HG03066 (cell line): ENCODE data around the gene COX7A2.
A peak's percentile ranks its signal among the peaks of the same experiment; 100 is the strongest.

Source experiments
- ATAC-seq: cut with Tn5 transposase; IDR thresholded peaks from one replicate; pipeline ENCODE4 v1.9.1; 2021; ENCODE audit warnings: low read depth; ENCODE audit not compliant: unreplicated experiment

The COX7A2 gene

DNA sequence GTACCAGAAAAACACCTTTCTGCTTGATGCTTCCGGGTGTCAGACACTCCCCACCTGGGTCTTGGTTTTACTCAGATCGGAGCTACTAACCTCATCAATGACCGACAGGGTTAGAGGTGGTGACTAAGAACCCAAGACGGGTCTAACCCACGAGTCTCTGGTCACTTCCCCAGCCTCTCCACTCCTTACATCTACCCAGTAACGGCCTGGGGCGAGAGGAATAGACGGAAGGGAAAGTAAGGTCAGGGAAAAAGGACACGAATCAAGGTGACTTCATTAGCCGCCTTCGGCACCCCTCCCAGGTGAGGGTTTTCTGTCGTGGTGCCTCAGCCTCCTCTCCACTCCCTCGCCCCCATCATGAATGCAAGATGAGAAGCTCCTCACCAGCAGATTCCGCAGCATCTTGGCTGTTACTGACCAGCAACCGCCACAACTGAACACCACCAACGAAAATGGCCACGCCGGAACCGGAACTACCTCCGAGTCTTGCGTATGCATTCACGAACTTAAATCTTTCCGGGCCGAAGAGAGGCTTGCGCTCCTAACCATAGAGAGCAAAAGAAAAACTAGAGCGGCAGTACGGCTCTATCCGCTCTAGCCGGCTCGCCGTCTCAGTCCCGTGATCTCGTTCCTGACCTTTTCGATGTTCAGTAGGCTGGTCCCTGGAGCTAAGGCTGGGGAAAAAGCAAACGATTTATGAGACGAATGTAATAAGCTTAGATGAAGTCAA is at the start of gene COX7A2:
COX7A2 (minus strand) TSS at position 469 of the 730 bp plus-strand sequence; CDS start at position 402, 67 bp downstream.
- ATAC-seq = peak; percentile 92

DNA sequence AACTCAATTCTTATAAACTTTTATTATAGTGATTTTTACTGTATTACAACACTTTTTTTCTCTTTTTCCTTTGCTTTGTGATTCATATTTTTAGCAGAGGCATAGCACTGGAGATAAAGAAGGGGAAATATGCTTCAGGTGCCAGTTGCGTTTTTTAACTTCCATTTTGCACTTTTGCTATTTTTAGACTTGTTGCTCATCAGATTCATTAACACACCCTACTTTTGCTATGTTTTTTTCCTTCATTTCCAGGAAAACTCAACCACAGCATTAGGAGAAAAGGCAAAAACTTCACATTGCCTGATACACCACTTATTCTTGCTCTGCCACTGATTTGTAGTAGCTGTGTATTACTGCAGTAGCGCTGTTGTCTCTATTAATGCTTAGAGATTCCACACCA is 49.0 kb upstream of the COX7A2 start:
- no peak for ATAC-seq

DNA sequence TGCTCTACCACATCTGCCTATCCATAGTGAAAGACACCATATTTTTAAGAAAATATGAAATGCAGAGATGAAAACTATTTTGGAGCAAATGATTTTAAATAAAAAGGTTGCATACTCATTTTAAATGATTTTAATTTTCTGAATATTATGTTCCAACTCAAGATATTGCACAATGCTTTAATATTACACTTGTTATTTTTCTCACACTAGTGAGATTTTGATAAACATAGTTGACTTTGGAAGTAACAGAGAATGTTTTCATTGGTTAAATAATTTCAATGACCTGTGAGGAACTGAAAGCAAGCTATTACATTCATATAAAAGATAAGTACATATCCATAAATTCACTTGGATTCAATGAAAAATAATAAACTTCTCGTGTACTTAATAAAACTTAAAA is 48.1 kb upstream of the COX7A2 start:
- no peak for ATAC-seq

DNA sequence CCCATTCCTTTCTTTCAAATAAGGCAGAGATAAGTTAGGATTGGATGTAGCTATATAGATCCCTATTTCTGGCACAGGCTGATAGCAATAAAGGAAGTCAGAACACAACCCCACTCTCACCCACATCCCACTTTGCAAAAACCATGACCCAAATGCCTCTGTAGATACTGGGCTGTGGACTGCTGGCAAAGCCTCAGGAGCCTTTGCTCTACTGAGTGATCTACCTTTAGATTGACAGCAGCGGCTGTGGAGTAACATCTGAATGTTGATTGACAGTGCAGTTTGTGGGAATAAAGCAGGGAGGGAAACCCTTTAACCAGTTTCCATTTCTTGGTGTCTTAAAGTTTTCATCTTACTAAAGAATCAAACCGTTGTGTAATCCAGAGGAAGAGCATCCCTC is 47.7 kb upstream of the COX7A2 start:
- ATAC-seq = no peak

GRCh38 chr6:75290136-75290945 is 46.7 kb upstream of the COX7A2 start:
- ATAC-seq = no peak

- no peak for ATAC-seq
These were observed 44.4 kb upstream of the COX7A2 start for GRCh38 chr6:75288023-75288422.

DNA sequence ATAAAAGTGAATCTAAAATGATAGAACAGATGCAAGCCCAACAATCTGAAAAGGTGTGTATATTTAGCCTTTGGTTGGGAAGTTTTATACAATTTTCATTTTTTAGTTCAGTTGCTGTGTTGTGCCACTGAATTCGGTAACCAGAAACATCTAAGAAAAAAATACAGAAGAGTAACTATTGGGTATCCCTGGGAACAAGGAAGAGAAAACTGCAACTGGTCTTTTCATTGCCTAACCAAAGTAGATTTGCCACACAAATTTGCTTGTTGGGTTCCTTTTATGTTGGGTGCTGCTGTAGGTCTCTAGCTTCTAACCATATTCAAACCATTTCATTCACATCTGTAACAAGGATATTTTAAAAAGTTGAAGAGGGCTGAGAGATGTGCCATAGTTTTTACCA is 43.8 kb upstream of the COX7A2 start:
- ATAC-seq = no peak

DNA sequence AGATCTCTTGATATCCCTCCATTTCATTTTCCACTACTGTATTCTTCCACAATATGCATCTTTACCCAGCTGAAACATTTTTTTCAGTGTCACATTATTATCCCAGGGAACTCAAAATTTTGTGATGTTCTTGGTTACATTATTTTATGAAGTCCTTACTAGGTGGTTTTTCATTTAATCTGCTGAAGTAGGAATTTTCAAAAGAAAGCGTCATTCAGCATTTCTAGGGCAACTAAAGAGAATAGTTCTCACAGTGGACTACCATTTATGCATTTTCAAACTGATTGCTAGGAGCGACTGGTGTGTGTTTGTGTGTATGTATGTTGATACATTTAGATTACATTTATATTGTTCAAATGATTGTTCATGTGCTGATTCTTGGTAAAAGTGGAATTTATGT is 43.4 kb upstream of the COX7A2 start:
- no peak for ATAC-seq

- ATAC-seq = peak; percentile 2
These were observed 41.7 kb upstream of the COX7A2 start for GRCh38 chr6:75285283-75285639.

- peak; percentile 94 for ATAC-seq
These were observed 41.2 kb upstream of the COX7A2 start, which contains the start of gene TMEM30A for GRCh38 chr6:75284632-75285282. TSS of gene TMEM30A (minus strand) at chr6:75284792. CDS start at chr6:75284638, 154 bp downstream.

DNA sequence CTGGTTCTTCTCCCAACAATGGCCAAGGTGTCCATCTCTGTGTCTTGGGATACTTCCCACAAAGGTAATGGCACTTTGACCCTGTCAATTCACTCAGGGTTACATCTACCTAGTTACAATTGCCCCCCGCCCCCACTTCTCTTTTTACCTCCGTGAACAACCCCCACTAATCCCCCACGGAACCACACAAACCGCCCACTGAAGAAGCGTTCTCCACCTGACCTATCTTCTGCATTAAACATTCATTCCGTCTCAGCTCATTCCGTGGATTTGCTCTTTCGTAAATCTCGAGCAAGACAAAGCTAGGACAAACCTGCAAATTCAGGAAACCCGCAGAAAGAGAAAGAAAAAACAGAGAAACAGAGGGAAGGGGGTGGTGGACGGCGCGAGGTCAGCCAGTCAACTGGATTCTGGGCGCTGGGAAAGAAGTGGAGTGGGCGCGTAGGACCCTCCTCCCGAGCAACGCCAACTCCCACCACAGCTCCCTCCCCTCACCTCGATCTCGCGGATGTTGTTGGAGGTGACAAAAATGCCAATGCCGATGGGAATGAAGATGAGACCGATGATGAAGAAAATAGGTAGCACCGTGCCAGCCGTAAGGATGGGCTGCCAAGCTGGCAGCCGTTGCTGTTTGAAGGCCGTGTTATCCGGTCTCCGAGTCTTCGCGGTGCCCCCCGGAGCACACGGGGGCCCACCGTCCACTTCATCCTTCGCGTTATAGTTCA is 40.5 kb upstream of the COX7A2 start:
- peak; percentile 19 for ATAC-seq

DNA sequence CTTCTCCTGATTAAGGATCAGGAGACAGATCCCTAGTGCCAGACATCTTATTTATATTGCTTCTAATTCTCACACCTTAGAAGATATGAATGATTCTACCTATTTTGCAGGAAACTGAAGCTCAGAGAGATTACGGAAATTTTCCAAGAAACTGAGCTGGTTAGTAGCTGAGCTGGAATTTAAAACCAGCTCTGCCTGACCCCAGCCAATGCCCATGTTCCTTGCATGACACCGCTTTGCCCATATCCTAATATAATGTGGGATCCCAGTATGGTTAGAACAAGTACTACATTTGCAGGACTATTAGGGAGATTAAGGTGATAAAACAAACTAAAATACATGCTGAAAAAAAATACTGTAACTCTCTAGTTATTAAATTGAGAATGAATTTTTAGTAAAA is 39.1 kb upstream of the COX7A2 start:
- ATAC-seq = no peak

GRCh38 chr6:75281653-75282052 is 38.1 kb upstream of the COX7A2 start:
- no peak for ATAC-seq

DNA sequence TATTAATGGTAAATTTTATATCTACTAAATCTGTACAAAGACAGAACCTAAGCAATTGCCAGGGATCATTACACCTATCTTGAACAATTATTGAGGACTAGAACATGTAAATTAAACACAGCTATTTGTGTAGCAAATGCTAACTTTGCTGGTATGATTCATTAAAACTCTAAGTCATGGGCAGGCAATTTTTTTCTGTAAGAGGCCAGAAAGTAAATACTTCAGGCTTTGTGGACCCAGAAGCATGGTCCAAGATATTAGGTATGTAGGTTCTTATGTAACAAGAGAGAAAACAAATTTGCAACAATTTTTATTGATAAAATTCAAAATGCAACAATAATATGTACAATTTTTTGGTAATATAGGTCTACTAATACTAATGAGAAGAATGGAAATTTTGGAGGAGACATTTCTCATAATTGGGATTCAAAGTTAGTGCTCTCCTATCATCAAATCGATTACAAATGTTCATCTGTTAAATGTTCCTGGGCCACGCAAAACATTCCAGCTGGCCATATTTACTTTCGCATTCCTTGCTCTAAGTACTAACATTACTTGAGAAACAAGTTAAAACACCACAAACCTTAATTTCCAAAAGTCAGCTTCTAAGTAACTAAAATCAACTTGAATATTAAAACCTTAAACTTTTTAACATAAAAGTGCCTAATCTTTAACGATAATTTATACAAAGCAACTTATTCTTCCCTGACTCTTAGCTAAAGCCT is 36.7 kb upstream of the COX7A2 start:
- no peak for ATAC-seq

GRCh38 chr6:75279418-75279817 is 35.8 kb upstream of the COX7A2 start:
- ATAC-seq = no peak

GRCh38 chr6:75278474-75279077 is 35.0 kb upstream of the COX7A2 start:
- ATAC-seq = no peak

DNA sequence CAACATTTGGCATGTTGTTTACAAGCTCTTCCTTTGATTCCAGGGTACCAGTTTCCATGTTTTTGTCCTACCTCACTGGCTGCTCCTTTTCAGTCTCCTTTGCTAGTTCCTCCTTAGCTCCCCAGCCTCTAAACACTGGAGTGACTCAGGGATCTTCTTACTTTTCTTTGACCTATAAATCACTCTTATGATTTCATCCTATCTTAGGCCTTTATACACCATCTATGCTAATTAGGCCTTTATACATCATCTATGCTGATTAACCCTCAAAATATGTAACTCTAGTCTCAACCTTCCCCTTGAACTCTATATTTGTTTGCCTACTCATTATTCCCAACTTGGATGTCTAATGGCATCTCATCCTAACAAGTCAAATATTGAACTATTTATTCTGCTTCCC is 31.5 kb upstream of the COX7A2 start:
- no peak for ATAC-seq

GRCh38 chr6:75273009-75273408 is 29.4 kb upstream of the COX7A2 start:
- ATAC-seq = no peak

GRCh38 chr6:75272145-75272840 is 28.7 kb upstream of the COX7A2 start:
- no peak for ATAC-seq
